GM18520 (cell line): ENCODE measurements around the gene FANCF.

ENCODE experiments used
- ATAC-seq: cut with Tn5 transposase; IDR thresholded peaks from one replicate; pipeline ENCODE4 v1.9.1; 2021; ENCODE audit not compliant: unreplicated experiment

The FANCF gene

GRCh38 chr11:22626573-22627239 is 1.1 kb upstream of the FANCF start:
- no peak for ATAC-seq

GRCh38 chr11:22624742-22625447 is 728 bp downstream of the FANCF start:
- ATAC-seq, result peak; percentile 30

- ATAC-seq, result no peak
These were observed 7.8 kb downstream of the FANCF start for GRCh38 chr11:22617868-22618267.

GRCh38 chr11:22603933-22604332 is 21.7 kb downstream of the FANCF start:
- ATAC-seq, result no peak

- no peak for ATAC-seq
These were observed 23.1 kb downstream of the FANCF start for GRCh38 chr11:22602504-22602903.

- no peak for ATAC-seq
These were observed 26.2 kb downstream of the FANCF start for GRCh38 chr11:22599458-22599857.

- ATAC-seq, result no peak
These were observed 28.6 kb downstream of the FANCF start for GRCh38 chr11:22597062-22597461.

- ATAC-seq, result no peak
These were observed 40.6 kb downstream of the FANCF start for GRCh38 chr11:22584976-22585375.

- no peak for ATAC-seq
These were observed 41.6 kb downstream of the FANCF start for GRCh38 chr11:22583963-22584492.

GRCh38 chr11:22582151-22582410 is 43.5 kb downstream of the FANCF start:
- ATAC-seq, result no peak

- no peak for ATAC-seq
These were observed 44.1 kb downstream of the FANCF start for GRCh38 chr11:22581354-22582150.

GRCh38 chr11:22577854-22578253 is 47.8 kb downstream of the FANCF start:
- no peak for ATAC-seq
